GM19397 (cell line): Measurements from ENCODE around the gene KEL.

Source experiments
- ATAC-seq: cut with Tn5 transposase; IDR thresholded peaks from one replicate; pipeline ENCODE4 v1.9.1; 2021; ENCODE audit warnings: mild to moderate bottlenecking, moderate library complexity; ENCODE audit not compliant: unreplicated experiment

Gene KEL

DNA sequence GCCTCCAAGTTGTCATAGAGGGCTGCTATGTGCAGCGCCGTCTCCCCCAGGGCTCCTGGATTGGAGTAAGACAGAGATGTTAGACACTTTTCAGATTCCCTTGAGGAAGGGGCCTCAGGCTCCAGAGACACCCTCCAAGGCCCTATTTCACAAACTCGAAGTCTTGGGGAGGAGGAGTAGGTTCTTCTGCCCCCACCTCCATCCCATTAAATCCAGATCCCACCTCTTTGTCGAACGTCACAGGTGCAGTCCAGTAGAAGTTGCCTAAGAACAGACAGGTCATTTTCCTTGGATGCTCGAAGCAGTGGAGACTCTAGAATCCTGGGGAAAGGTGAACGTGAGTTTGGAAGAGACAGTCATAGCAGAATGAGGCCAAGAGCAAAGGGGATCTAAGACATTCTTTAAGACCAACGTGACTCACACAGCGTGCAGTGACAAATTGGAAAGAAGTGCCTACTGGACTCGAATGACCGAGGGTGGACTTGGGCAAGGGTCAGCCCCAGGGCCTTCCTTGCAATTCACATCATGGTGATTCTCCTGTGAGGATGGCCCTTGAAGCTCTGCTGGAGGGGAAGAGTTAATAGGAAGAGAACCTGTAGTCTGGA is 31.9 kb downstream of the KEL start:
- no peak for ATAC-seq

DNA sequence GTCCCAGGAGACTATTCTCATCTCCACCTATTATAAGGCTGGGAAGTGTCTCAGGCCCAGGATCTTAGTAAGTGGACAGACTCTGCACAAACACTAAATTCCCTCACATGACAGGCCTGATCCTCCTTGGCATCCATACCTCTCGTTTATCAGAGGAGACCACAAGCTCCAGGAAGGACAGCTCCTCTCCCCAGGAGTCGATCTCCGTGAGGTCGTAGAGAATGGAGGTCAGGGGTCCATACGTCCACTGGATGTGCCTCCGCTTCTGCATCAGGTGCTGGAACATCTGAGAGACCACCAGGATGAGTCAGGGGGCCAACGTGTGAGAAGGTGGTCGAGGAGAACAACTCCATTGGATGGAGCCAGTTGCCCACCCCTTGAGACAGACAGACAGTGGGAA is 34.2 kb downstream of the KEL start:
- no peak for ATAC-seq

DNA sequence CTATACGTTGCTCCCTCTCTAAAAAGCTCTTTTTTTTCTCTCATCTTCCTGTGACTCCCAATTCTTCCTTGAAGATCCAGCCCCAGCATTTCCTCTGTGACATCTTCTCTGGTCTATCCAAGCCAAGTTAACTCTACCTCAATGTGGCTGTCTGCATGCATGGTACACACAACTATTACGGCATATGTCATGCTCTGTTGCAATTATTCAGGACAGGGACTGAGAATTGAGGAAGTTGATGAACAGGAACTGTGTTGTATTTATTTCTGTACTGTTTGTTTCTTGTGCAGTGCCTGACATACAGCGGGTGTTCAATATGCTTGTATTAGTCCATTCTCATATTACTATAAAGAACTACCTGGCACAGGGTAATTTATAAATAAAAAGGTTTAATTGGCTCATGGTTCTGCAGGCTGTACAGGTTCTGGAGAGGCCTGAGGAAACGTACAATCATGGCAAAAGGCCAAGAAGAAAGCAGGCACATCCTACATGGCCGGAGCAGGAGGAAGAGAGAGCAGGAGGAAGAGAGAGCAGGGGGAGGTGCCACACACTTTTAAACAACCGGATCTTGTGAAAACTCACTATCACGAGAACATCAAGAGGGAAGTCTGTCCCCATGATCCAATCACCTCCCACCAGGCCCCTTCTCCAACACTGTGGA is 34.9 kb downstream of the KEL start:
- no peak for ATAC-seq

DNA sequence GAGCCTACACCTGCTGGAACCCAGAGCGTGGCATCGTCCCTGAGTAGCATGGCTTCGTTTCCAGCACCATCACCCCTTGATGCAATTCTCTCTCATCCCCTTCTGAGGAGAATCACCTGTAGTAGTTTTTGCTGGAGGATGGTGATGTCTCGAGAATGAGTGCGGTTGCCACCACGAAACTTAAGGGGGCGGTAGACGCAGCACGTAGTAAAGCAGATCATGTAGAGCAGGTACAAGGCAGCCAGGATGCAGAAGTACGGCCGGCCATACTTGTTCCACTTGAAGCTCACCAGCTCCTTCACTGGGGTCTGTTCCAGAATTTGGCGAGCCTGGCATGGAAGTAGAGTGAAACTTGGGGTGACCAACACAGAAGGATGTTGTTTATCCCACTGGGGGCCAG is 36.8 kb downstream of the KEL start:
- no peak for ATAC-seq

DNA sequence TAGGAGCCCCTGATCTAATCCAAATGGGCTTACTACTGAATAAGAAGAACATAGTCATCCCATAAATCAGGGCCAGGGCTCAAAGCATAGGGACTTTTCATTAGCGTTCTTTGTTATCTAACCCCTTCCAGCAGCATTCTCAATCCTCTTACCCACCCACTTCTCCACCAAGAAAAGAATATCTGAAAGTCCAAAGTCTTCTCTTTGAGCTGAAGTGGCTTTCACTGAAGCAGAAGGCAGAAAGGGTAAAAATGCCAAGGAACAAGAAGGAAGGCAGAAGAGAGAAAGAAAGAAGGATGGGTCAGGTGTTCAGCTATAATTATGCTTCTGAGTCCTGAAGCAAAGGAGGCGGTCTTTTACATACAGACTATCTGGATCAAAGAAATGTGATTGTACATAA is 38.8 kb downstream of the KEL start:
- no peak for ATAC-seq

DNA sequence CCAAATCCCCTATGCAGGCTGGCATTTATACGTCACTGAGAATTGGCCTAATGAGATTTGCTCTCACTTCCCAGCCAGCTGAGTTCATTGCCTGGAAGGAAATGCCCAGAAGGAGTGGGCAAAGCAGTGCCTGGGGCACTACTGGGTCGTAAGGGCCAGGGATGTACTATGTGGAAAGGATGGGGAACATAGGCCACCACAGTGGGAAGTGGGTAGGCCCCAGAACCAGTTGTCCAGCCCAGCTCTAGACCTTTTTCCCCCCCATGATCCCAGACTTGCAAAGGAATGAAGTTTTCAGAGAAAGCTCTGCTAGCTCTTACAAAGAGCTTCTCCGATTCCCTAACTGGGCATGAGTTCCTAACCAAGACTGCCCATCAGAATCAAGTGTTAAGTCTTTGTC is 42.5 kb downstream of the KEL start:
- no peak for ATAC-seq

DNA sequence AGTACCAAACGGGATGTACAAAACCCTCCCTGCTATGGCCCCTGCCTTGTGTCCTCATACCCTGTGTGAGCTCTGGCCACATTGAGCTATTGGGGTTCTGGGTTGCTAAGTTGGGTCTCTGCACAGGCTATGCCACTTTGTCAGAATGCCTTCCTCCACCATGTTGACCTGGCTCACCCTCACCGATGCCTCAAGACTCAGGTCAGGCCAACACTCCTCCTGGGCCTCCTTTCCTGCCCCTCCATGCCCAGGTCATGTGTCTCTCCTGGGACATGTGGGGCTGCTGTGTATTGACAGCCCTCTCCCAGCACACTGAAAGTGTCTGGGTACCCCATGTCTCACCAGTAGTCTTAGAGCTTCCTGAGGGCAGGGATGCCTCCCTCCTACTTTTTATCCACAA is 43.3 kb downstream of the KEL start:
- ATAC-seq: no peak

DNA sequence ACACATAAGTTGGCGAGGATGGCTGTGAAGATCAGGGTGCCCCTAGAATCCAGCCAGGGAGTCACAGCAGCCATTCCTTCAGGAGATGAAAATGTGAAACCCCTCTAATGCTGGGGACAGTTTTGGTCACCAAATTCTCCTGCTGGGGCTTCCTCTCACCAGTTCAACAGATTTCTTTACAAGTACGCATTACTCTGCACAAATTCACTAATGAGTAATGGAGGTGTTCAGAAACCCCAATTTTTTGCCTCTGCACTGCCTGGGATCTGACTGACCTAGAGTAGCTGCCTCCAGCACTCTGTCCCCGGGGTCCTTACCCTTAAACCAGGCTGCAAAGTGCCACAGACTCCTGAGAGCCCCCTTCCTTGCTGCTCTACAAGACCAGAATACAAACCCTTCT is 44.7 kb downstream of the KEL start:
- ATAC-seq: no peak

DNA sequence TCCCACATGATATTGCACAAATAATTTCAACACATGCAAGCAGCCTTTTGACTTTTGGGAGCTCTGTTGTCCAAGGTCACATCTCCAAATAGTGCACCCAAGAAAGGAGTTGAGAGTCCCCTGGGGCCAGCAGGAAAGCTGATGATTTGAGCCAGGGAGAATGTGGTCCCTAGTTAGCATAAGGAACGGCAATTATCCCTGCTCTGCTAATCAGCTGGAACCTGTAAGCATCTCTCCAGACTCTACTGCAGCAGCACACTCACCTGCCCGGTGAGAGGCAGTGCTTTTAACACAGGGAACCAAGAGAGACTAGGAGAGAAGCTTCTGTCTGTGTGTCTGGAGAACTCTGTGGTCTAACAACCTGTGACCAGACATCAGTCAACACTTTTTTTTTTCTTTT is 45.7 kb downstream of the KEL start:
- no peak for ATAC-seq

DNA sequence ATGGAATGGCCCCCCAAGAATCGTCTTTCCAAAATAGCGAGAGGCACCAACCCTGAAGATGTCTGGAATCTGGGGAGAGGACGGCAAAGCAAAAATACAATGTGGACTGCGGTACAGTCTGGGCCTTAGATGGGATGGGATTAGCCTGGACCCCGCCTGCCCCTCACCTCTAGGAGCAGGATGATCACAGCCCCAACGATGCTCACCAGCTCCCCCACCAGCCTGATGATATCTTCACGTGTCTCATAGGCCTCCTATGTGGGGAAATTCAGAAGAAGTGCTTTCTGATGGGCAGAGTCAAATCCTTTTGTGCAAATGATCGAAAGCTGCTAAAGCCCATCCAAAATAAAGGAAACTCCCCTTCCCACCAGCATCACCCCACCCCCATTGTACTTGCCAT is 46.8 kb downstream of the KEL start:
- ATAC-seq: no peak

DNA sequence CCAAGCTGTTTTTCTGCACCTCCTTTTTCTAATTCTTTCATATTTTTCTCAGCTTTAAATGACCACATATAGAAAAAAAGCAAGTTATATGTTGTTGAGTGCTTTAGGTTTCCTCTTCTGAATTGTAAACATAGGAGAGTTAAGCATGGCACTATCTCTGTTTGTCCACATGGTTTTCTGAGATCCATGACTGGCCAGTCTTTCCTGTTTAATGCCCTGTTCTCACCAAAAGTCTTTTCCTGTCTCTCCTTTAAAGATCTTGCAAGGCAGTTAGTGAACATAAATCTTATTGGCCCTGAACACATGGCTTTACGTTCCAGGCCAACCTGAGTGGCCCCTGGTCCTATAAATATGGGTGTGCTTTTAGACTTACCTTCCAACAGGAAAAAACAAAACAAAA is 48.0 kb downstream of the KEL start:
- ATAC-seq: no peak

DNA sequence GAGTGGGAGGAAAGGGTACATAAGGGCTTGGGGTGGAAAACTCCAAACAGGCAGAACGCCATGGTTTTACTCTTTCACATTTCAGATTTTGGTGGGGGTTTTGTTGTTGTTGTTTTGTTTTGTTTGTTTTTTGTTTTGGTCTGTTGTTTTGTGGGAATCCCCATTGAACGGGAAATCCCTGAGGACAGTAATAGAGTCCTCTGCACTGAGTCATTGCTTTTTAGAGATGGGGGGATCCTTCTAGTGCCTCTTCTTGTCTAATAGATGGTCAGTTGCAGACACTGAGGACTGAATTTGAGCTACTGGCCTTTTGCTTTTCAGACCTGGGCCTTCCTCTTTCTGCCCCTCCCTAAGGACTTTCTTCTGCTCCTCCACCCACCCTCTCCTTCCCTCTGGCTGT is 48.6 kb downstream of the KEL start:
- no peak for ATAC-seq

DNA sequence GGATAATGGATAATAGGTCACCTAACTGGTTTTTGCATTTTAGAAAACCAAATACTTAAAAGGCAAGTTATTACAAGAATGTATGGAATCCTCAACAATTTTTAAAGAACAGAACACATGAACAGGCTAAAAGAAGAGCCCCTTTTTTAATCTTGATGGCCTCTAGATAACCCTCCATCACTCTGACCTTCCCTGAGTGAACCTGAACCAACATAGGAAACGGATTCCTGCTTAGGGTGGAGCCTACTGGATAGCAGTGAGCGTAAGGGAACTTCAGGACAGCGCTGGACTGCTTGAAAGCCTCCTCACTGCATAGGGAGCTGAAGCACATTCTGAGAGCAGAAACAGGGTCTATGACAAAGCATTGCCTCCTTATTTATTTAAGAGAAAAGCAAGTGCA is 49.1 kb downstream of the KEL start:
- ATAC-seq: no peak

DNA sequence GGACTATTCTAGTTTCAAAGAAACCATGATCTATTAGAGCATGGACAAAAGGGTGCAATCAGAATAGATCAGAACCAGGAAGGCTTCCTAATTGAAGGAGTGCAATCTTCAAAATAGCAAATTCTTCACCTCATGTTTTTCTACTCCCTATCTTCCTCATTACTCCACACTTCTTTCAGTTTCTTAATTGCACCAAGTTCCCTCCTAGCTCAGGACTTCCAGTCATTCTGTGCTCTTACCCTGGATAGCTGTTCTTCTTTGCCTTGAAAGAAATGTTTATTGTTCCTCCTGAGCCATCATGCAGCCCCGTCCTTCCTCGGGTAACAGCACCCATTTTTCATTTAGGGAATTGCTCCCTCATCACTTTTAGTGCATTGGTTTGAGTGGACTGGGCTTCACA is 51.7 kb downstream of the KEL start:
- ATAC-seq: no peak

DNA sequence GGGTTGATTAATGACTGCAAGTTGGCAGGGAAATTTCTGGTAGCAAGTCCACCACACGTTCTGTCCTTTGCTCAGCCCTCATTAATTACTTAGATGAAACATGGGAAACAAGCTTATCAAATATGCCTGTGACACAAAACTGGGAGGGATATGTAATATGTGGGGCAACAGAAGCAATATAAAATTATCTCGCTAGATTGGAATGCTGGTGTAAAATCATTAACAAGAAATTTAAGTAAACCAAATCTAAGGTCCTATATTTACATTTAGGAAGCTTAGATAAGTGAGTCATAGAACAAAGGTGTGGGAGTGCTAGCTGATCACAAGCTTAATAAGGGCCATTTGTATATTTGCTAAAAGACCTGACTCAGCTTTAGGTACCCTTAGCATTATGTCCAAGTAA is 52.1 kb downstream of the KEL start:
- no peak for ATAC-seq

DNA sequence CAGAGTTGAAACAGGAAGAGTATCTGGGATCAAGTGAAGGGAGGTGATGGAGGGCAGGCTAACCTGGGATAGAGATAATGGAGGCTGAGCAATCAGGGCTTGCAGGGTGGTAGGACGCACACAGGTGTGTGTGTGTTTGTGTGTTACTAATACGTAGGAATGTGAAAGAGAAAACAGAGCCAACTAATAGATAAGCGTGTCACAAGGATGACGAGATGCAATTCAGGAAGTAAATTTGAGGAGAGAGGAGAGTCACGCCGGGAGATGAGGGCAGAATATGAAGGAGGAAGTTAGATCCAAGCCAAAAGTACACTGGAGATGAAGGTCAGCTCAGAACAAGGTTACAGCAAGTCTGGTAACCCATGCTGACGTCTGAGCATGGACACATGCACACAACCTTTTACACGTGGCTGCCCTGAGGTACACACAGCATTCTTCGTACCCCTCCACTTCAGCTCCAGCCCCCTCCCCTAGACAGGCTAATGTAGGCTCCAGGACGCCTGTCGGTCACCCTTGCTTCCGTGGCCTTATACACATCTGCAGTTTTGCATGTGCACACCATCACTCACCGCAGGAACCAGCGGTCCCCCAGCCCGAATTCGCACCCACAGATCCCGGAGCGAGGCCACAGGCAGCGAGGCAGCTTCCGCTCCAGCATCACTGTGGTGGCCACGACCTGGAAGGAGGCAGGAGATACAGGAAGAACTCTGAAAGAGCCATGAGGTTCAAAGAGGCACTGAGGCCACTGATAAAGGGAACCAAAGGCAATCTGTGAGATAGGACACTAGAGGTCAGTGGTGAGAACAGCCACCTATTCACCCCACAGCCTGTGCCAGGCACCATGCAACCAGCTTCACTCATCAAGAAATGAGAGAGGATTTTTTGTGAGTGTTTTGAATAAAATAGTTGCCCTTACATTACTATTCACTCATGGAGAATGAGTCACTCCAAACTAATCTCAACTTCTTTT is 53.0 kb downstream of the KEL start:
- no peak for ATAC-seq

DNA sequence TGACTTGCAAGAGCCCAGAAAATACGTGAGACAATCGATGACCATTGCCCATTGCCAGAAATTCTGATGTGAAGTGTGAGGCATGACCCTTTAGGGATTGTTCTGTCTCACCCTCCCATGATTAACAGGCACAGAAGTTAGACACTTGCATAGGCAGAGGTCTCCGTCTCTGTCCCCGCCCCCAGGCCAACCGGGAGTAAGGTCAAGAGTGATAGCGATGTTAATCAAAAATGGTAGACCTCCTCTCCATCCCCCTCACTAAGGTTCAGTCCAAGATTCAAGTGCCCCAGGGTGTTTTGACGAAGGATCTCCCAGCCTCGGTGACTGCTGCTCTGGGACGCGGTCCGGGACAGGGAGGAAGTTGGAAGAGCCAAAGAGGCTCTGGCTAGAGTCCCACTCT is 53.9 kb downstream of the KEL start:
- no peak for ATAC-seq

DNA sequence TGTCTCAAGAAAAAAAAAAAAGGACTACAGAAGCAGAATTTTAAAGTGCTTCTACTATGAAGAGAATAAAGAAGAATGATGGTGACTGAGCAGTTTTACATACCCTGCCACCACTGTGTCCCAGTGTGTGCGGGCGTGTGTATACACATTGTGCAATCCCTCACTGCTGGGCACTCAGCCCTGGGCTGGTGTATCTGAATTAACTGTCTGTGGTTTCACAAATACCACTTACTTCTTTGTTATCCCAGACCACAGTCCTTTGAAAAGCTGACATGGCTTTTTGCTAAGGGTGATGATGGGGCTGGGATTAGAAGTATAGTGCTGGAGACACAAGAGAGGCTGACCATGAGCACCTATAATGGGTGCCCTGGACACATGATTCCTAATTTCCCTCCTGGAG is 55.5 kb downstream of the KEL start:
- ATAC-seq: no peak

DNA sequence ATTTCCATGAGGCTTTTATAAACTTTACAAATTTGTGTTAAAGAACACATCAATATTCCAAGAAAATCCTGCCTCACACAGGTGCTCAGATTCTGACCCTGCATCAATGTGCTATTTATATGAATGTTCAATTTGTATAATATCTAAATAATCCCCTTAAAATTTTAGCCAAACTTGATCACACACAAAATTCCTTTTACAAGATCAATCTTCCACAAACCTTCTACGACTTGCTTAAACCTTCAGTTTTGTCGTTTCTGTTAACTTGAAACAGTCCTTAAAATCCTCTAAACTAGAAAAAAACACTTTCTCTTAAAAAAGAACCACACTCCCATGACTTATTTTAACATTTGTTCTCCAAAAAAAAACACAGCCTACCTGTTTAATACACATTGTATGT is 56.4 kb downstream of the KEL start:
- no peak for ATAC-seq

DNA sequence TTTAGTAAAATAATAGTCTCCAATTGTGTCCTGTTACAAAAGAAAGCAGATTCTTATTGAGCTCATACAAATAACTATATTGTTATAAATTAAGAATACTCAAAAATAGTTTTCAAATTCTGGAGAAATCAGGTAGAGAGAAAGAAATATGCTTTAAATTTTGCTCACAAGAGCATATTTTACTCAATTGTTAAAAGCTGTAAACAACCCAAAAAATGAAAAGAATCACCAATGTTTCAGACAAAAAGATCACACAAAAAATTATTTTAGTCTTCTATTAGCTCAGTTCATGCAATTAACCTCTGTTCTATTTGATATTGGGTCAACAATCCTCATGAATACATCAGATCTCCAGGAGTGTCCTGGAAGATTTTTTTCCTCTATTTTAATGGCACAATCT is 58.0 kb downstream of the KEL start:
- no peak for ATAC-seq

DNA sequence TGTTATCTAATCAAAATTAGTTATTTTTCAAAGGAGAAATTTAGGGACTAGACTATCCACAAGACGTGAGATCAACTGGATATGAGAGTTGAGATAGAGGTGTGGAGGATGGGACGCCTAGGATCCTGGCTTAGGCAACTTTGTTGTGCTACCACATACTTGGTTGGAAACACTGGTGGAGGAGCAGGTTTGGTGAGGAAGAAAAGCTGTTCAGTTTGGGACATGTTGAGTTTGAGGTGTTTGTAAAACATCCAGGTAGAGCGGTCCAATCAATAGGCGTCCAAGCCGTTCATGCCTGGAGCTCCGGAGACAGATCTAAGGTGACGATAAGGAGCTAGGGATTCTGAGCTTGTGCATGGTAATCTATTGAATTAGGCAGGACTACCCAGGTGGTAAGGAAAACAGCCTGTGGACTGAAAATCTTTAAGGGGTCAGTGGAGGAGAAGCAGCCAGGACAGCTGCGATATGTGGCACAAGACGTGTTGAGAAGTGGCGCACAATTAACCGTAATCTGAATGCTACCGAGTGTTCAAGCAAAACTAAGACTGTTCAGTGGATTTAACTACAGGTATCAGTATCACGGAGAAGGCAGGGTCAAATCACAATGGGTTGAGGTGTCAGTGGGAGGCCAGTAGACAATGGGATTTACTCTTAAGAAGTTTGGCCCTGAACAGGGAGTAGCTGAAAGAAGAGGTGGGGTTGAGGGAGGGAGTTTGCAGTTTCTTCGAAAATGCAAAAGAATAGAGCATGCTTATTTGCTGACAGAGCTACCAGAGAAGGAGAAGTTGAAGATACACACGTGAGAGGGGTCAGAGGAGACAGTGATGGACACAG is 60.5 kb downstream of the KEL start:
- ATAC-seq: no peak
